Loucy (cell line): ENCODE data around the gene PIP5K1C.
"Not testable (repeated sequence)": the region's sequence is repeated elsewhere in the genome, so short reads cannot be mapped to it uniquely, and the experiment has no call there.

Experiments used
- H2AFZ ChIP-seq: fragments of 200-600 bp; sonication (generic); 2 replicates; pipeline ENCODE4 v1.6.0; 2016; ENCODE audit warnings: antibody characterized with exemption, mild to moderate bottlenecking, low read length, moderate library complexity
- H3F3A ChIP-seq: fragments of 200-600 bp; 2 replicates; pipeline ENCODE4 v1.6.0; 2016; ENCODE audit warnings: antibody characterized with exemption, low read depth, mild to moderate bottlenecking
- H3K27me3 ChIP-seq: fragments of 200-600 bp; sonication (generic); 2 replicates; pipeline ENCODE4 v1.6.1; 2014; ENCODE audit warnings: low read length, mild to moderate bottlenecking; ENCODE audit not compliant: insufficient read depth, poor library complexity, severe bottlenecking
- H3K36me3 ChIP-seq: fragments of 200-600 bp; sonication (generic); 2 replicates; pipeline ENCODE4 v1.6.1; 2016; ENCODE audit warnings: low read length; ENCODE audit not compliant: insufficient read depth
- H3K4me1 ChIP-seq: fragments of 200-600 bp; sonication (generic); 2 replicates; pipeline ENCODE4 v1.5.1; 2014; ENCODE audit warnings: low read length, mild to moderate bottlenecking; ENCODE audit not compliant: insufficient read depth, poor library complexity, severe bottlenecking
- H3K4me2 ChIP-seq: fragments of 200-600 bp; sonication (generic); 2 replicates; pipeline ENCODE4 v1.6.0; 2014; ENCODE audit warnings: antibody characterized with exemption, low read length, low read depth, mild to moderate bottlenecking; ENCODE audit not compliant: poor library complexity, severe bottlenecking
- H3K4me3 ChIP-seq: fragments of 200-600 bp; sonication (generic); 2 replicates; pipeline ENCODE4 v1.5.1; 2014; ENCODE audit warnings: low read length, mild to moderate bottlenecking, mixed read lengths; ENCODE audit not compliant: poor library complexity, severe bottlenecking
- H3K79me2 ChIP-seq: fragments of 200-600 bp; sonication (generic); 2 replicates; pipeline ENCODE4 v1.6.1; 2014; ENCODE audit warnings: low read length; ENCODE audit not compliant: insufficient read depth
- H3K9ac ChIP-seq: fragments of 200-600 bp; sonication (generic); 2 replicates; pipeline ENCODE4 v1.6.0; 2014; ENCODE audit warnings: mild to moderate bottlenecking, low read depth, low read length, moderate library complexity; ENCODE audit not compliant: poor library complexity, severe bottlenecking
- H3K9me2 ChIP-seq: fragments of 200-600 bp; sonication (generic); replicated peaks from 2 replicates; pipeline ENCODE4 v1.6.1; 2016; ENCODE audit warnings: low read depth, low read length, mixed read lengths
- H3K9me3 ChIP-seq: fragments of 200-600 bp; sonication (generic); 2 replicates; pipeline ENCODE4 v1.6.1; 2014; ENCODE audit warnings: mild to moderate bottlenecking, antibody characterized with exemption, low read length, low read depth; ENCODE audit not compliant: insufficient read depth
- H4K20me1 ChIP-seq: fragments of 200-600 bp; sonication (generic); 2 replicates; pipeline ENCODE4 v1.6.0; 2014; ENCODE audit warnings: antibody characterized with exemption, low read length, mild to moderate bottlenecking; ENCODE audit not compliant: insufficient read depth, poor library complexity, severe bottlenecking
- CTCF ChIP-seq: fragments of 200-600 bp; sonication (generic); conservative IDR thresholded peaks from 2 replicates; pipeline ENCODE4 v1.5.1; 2014; ENCODE audit warnings: mild to moderate bottlenecking, antibody characterized with exemption, low read length
- EZH2phosphoT487 ChIP-seq: fragments of 200-600 bp; IDR thresholded peaks from 2 replicates; pipeline ENCODE4 v1.6.1; 2018; ENCODE audit warnings: antibody characterized with exemption, mild to moderate bottlenecking, moderate library complexity, borderline replicate concordance

PIP5K1C gene

GRCh38 chr19:3667766-3668165 is 32.5 kb downstream of the PIP5K1C start:
- H3K36me3 ChIP-seq: no peaks in the 10 kb centered on the region; the same call in 1 of the 2 replicates
- no peaks in the 10 kb centered on the region for H3K4me1 ChIP-seq
- no peaks in the 10 kb centered on the region for H3K27me3 ChIP-seq
- no peak overlapping the region for H2AFZ ChIP-seq
- H3K4me3 ChIP-seq: no peak overlapping the region
- no peaks in the 10 kb centered on the region for H3K9me3 ChIP-seq
- H4K20me1 ChIP-seq: no peaks in the 10 kb centered on the region
- H3K4me2 ChIP-seq: no peak overlapping the region
- H3K9ac ChIP-seq: no peak overlapping the region
- H3K9me2 ChIP-seq: no peaks in the 10 kb centered on the region
- no peaks in the 10 kb centered on the region for H3K79me2 ChIP-seq
- TF ChIP-seq EZH2phosphoT487 (no peak), CTCF (no peak)
- H3F3A ChIP-seq: no peaks in the 10 kb centered on the region

GRCh38 chr19:3667037-3667638 is 33.1 kb downstream of the PIP5K1C start:
- H3K9me3 ChIP-seq: no peaks in the 10 kb centered on the region
- no peaks in the 10 kb centered on the region for H3K4me1 ChIP-seq
- H3K9me2 ChIP-seq: no peaks in the 10 kb centered on the region
- H3K36me3 ChIP-seq: no peaks in the 10 kb centered on the region; the same call in 1 of the 2 replicates
- H4K20me1 ChIP-seq: no peaks in the 10 kb centered on the region
- no peak overlapping the region for H3K4me3 ChIP-seq
- no peaks in the 10 kb centered on the region for H3K27me3 ChIP-seq
- TF ChIP-seq CTCF: no peak
- TF ChIP-seq EZH2phosphoT487: no peak
- H3K9ac ChIP-seq: no peak overlapping the region
- no peaks in the 10 kb centered on the region for H3F3A ChIP-seq
- H3K79me2 ChIP-seq: no peaks in the 10 kb centered on the region
- H2AFZ ChIP-seq: no peak overlapping the region
- no peak overlapping the region for H3K4me2 ChIP-seq

- not testable (repeated sequence) for H3K79me2 ChIP-seq, H3F3A ChIP-seq, H3K4me2 ChIP-seq, H3K9me2 ChIP-seq, H3K9ac ChIP-seq, H3K9me3 ChIP-seq, H2AFZ ChIP-seq, H3K4me3 ChIP-seq, H3K4me1 ChIP-seq, H3K36me3 ChIP-seq, H3K27me3 ChIP-seq, H4K20me1 ChIP-seq
These were observed 33.8 kb downstream of the PIP5K1C start for GRCh38 chr19:3666545-3666856.
